DND-41 (cell line): Measurements from ENCODE around the gene ANO6.

Experiments used
- ATAC-seq: fragments of 200-7000 bp; cut with Tn5 transposase; 3 replicates; pipeline ENCODE4 v1.9.1; 2021; ENCODE audit warnings: low read depth; ENCODE audit not compliant: insufficient read depth
- DNase-seq: peaks from one replicate; pipeline ENCODE4 v3.0.0-alpha.2; 2020
- H2AFZ ChIP-seq: 2 replicates; pipeline ENCODE4 v1.6.0; 2012; ENCODE audit warnings: low read depth, low read length
- H3K27ac ChIP-seq: 2 replicates; pipeline ENCODE4 v1.5.1; 2012; ENCODE audit warnings: low read length, inconsistent platforms
- H3K27me3 ChIP-seq: fragments of 200-600 bp; sonication (generic); 2 replicates; pipeline ENCODE4 v1.6.0; 2012; ENCODE audit warnings: low read length, mild to moderate bottlenecking, inconsistent platforms; ENCODE audit not compliant: insufficient read depth, poor library complexity
- H3K36me3 ChIP-seq: 2 replicates; pipeline ENCODE4 v1.5.1; 2012; ENCODE audit warnings: low read length, inconsistent platforms; ENCODE audit not compliant: insufficient read depth
- H3K4me1 ChIP-seq: 2 replicates; pipeline ENCODE4 v1.5.1; 2012; ENCODE audit warnings: mild to moderate bottlenecking, low read length; ENCODE audit not compliant: insufficient read depth
- H3K4me2 ChIP-seq: 2 replicates; pipeline ENCODE4 v1.6.0; 2012; ENCODE audit warnings: mild to moderate bottlenecking, moderate library complexity, low read length, inconsistent platforms; ENCODE audit not compliant: insufficient read depth
- H3K4me3 ChIP-seq, 2 experiments: fragments of 200-600 bp in 1 of 2; shearing (Covaris generic) in 1 of 2; 2 replicates each; pipeline ENCODE4 v1.5.1; 2012 to 2016; ENCODE audit warnings: inconsistent platforms in 2 of 2, low read length in 2 of 2, mild to moderate bottlenecking in 2 of 2, low read depth in 1 of 2, moderate library complexity in 1 of 2
- H3K79me2 ChIP-seq: 2 replicates; pipeline ENCODE4 v1.6.0; 2012; ENCODE audit warnings: low read length, inconsistent platforms; ENCODE audit not compliant: insufficient read depth
- H3K9ac ChIP-seq: 2 replicates; pipeline ENCODE4 v1.6.0; 2012; ENCODE audit warnings: low read depth, mild to moderate bottlenecking, inconsistent platforms, low read length, moderate library complexity
- H3K9me3 ChIP-seq: 2 replicates; pipeline ENCODE4 v1.5.1; 2012; ENCODE audit warnings: low read length, moderate library complexity, mild to moderate bottlenecking, inconsistent platforms; ENCODE audit not compliant: insufficient read depth, severe bottlenecking
- H4K20me1 ChIP-seq: 2 replicates; pipeline ENCODE4 v1.6.0; 2012; ENCODE audit warnings: low read length; ENCODE audit not compliant: insufficient read depth
- CTCF ChIP-seq: IDR thresholded peaks from 2 replicates; pipeline ENCODE4 v1.5.1; 2012; ENCODE audit warnings: borderline replicate concordance, low read length, moderate library complexity, mild to moderate bottlenecking; ENCODE audit not compliant: poor library complexity, severe bottlenecking; ENCODE audit errors: extremely low read depth
- EZH2 ChIP-seq: IDR thresholded peaks from 3 replicates; pipeline ENCODE4 v1.6.1; 2012; ENCODE audit warnings: borderline replicate concordance, low read depth, mild to moderate bottlenecking, moderate library complexity, low read length, inconsistent platforms; ENCODE audit not compliant: severe bottlenecking

Gene ANO6

GRCh38 chr12:45291518-45291917 lies 75.6 kb downstream of the ANO6 start:
- H3K9ac ChIP-seq, result no peak overlapping the region
- H3K27me3 ChIP-seq, result no peaks in the 10 kb centered on the region
- ATAC-seq (no peak), DNase-seq (no peak)
- TF ChIP-seq EZH2 (no peak), CTCF (no peak)
- H3K4me2 ChIP-seq, result no peak overlapping the region
- no peak overlapping the region for H2AFZ ChIP-seq
- H3K79me2 ChIP-seq, result peaks cover 12% of the 10 kb centered on the region; the same call in 1 of the 2 replicates
- H3K27ac ChIP-seq, result no peak overlapping the region
- H4K20me1 ChIP-seq, result peaks cover 3% of the 10 kb centered on the region; the same call in 1 of the 2 replicates
- H3K9me3 ChIP-seq, result no peaks in the 10 kb centered on the region
- no peaks in the 10 kb centered on the region for H3K36me3 ChIP-seq
- H3K4me3 ChIP-seq, result no peak overlapping the region
- H3K4me1 ChIP-seq, result no peaks in the 10 kb centered on the region

GRCh38 chr12:45292486-45293195 lies 76.7 kb downstream of the ANO6 start:
- no peak overlapping the region for H3K27ac ChIP-seq
- DNase-seq (no peak), ATAC-seq (no peak)
- H3K4me1 ChIP-seq, result no peaks in the 10 kb centered on the region
- no peaks in the 10 kb centered on the region for H3K36me3 ChIP-seq
- H3K4me3 ChIP-seq, result no peak overlapping the region
- no peak overlapping the region for H3K4me2 ChIP-seq
- no peaks in the 10 kb centered on the region for H4K20me1 ChIP-seq
- no peaks in the 10 kb centered on the region for H3K9me3 ChIP-seq
- H2AFZ ChIP-seq, result no peak overlapping the region
- no peaks in the 10 kb centered on the region for H3K27me3 ChIP-seq
- H3K9ac ChIP-seq, result no peak overlapping the region
- H3K79me2 ChIP-seq, result peaks cover 16% of the 10 kb centered on the region
- TF ChIP-seq EZH2, result no peak
- no peak for TF ChIP-seq CTCF

- no peak for TF ChIP-seq EZH2
- TF ChIP-seq CTCF, result no peak
- Histone ChIP-seq H3K27ac (no peak overlapping the region), H3K79me2 (peaks cover 16% of the 10 kb centered on the region), H3K36me3 (no peaks in the 10 kb centered on the region), H4K20me1 (no peaks in the 10 kb centered on the region; the same call in 1 of the 2 replicates), H3K9me3 (no peaks in the 10 kb centered on the region), H3K4me3 (no peak overlapping the region), H3K9ac (no peak overlapping the region), H2AFZ (no peak overlapping the region), H3K4me1 (no peaks in the 10 kb centered on the region), H3K4me2 (no peak overlapping the region), H3K27me3 (no peaks in the 10 kb centered on the region)
- DNase-seq (no peak), ATAC-seq (no peak)
Observed at GRCh38 chr12:45294906-45295305, 79.0 kb downstream of the ANO6 start.
